Loucy (cell line): ENCODE results near the gene CFAP90.

Experiments used
- EZH2phosphoT487 ChIP-seq: fragments of 200-600 bp; IDR thresholded peaks from 2 replicates; pipeline ENCODE4 v1.6.1; 2018; ENCODE audit warnings: antibody characterized with exemption, mild to moderate bottlenecking, moderate library complexity, borderline replicate concordance
- TF ChIP-seq, protein P1 (sequence below): fragments of 200-600 bp; sonication (generic); conservative IDR thresholded peaks from 2 replicates; pipeline ENCODE4 v1.5.1; 2014; ENCODE audit warnings: mild to moderate bottlenecking, antibody characterized with exemption, low read length

DNA sequence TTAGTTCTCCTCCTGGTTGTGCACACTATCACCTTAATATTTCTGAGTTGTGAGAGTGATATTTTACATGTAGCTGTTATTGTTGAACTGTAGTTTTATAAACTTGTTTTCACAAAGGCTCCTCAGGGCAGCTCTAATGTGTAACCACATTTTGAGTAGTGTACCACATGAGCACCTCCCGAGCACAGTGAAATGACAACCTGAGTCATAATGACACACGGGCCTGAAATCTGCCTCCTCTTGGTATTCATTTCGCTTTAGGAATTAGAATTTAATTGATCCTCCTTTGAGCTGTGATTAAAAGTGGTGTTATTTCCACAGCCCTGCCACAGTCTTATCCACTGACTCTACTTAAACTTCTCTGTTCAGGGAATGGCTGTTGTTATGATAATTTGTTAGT lies 25.9 kb upstream of the CFAP90 start:
- TF ChIP-seq, protein P1, sequence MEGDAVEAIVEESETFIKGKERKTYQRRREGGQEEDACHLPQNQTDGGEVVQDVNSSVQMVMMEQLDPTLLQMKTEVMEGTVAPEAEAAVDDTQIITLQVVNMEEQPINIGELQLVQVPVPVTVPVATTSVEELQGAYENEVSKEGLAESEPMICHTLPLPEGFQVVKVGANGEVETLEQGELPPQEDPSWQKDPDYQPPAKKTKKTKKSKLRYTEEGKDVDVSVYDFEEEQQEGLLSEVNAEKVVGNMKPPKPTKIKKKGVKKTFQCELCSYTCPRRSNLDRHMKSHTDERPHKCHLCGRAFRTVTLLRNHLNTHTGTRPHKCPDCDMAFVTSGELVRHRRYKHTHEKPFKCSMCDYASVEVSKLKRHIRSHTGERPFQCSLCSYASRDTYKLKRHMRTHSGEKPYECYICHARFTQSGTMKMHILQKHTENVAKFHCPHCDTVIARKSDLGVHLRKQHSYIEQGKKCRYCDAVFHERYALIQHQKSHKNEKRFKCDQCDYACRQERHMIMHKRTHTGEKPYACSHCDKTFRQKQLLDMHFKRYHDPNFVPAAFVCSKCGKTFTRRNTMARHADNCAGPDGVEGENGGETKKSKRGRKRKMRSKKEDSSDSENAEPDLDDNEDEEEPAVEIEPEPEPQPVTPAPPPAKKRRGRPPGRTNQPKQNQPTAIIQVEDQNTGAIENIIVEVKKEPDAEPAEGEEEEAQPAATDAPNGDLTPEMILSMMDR, result no peak
- no peak for TF ChIP-seq EZH2phosphoT487
